HL-60 (cell line): Measurements from ENCODE around the gene RGCC.

Experiments
- DNase-seq, 2 experiments: peaks; one replicate each; pipeline ENCODE4 v3.0.0-alpha.2; 2010 to 2020; ENCODE audit warnings: low read depth in 1 of 2, low spot score in 1 of 2
- H3K27ac ChIP-seq: fragments of 250-450 bp; sonication (Bioruptor Pico); replicated peaks from 2 replicates; pipeline ENCODE4 v1.5.1; 2020; ENCODE audit warnings: mild to moderate bottlenecking, moderate library complexity
- H3K27me3 ChIP-seq: fragments of 250-450 bp; sonication (Bioruptor Pico); 2 replicates; pipeline ENCODE4 v1.5.1; 2021; ENCODE audit warnings: mild to moderate bottlenecking, moderate library complexity; ENCODE audit not compliant: insufficient read depth, poor library complexity, severe bottlenecking
- H3K4me3 ChIP-seq: replicated peaks from 2 replicates; pipeline ENCODE4 v1.5.1; 2011; ENCODE audit warnings: mild to moderate bottlenecking, control low read depth, low read length; ENCODE audit not compliant: insufficient read depth
- CTCF ChIP-seq: IDR thresholded peaks from one replicate; pipeline ENCODE4 v1.5.1; 2011; ENCODE audit warnings: low read length, control low read depth, inconsistent platforms; ENCODE audit not compliant: insufficient read depth
- GABPA ChIP-seq: IDR thresholded peaks from 2 replicates; pipeline ENCODE4 v1.6.1; 2012; ENCODE audit warnings: low read depth
- POLR2AphosphoS5 ChIP-seq: IDR thresholded peaks from 2 replicates; pipeline ENCODE4 v1.6.1; 2012; ENCODE audit warnings: low read depth
- REST ChIP-seq: IDR thresholded peaks from 2 replicates; pipeline ENCODE4 v1.6.1; 2012; ENCODE audit warnings: low read depth; ENCODE audit not compliant: insufficient replicate concordance
- SPI1 ChIP-seq: IDR thresholded peaks from 2 replicates; pipeline ENCODE4 v1.6.1; 2012; ENCODE audit warnings: low read depth, mild to moderate bottlenecking, borderline replicate concordance

Gene RGCC

GRCh38 chr13:41497436-41497835 lies 40.1 kb downstream of the RGCC start:
- H3K27me3 ChIP-seq = no peaks in the 10 kb centered on the region
- DNase-seq = no peak
- H3K4me3 ChIP-seq = no peak overlapping the region
- TF ChIP-seq CTCF (no peak), SPI1 (no peak), GABPA (no peak), REST (no peak), POLR2AphosphoS5 (no peak)
- H3K27ac ChIP-seq = no peak overlapping the region

- TF ChIP-seq POLR2AphosphoS5 (no peak), GABPA (no peak), SPI1 (no peak), CTCF (no peak), REST (no peak)
- H3K27ac ChIP-seq = no peak overlapping the region
- H3K4me3 ChIP-seq = no peak overlapping the region
Observed at GRCh38 chr13:41499452-41499851, 42.1 kb downstream of the RGCC start.

GRCh38 chr13:41500511-41500910 lies 43.2 kb downstream of the RGCC start:
- Histone ChIP-seq H3K27me3 (no peaks in the 10 kb centered on the region), H3K4me3 (no peak overlapping the region), H3K27ac (no peak overlapping the region)
- TF ChIP-seq SPI1 (no peak), GABPA (no peak)
- DNase-seq = no peak

More at GRCh38 chr13:41499452-41499851, 42.1 kb downstream of the RGCC start:
- DNase-seq = no peak
- no peaks in the 10 kb centered on the region for H3K27me3 ChIP-seq

- no peak overlapping the region for H3K27ac ChIP-seq
- TF ChIP-seq REST = no peak
- TF ChIP-seq SPI1 = peak; percentile 44; the same call in 1 of the 2 replicates
- no peak for TF ChIP-seq POLR2AphosphoS5
- TF ChIP-seq CTCF = no peak
- no peak for DNase-seq
- no peaks in the 10 kb centered on the region for H3K27me3 ChIP-seq
- H3K4me3 ChIP-seq = no peak overlapping the region
Observed at GRCh38 chr13:41501281-41501680, 43.9 kb downstream of the RGCC start.
